Measurements from ENCODE around the gene SARDH. TPM values are rescaled to one million over a fixed set of nuclear protein-coding genes. Genes with fewer than 3 reads are reported as not detected.

SARDH gene
- total and polyA plus RNA-seq, 2 of the 13 experiments (the other 11 are each of a cell fraction or from before 2014, with no cell fraction given) = 11.6 to 34.9 TPM

DNA sequence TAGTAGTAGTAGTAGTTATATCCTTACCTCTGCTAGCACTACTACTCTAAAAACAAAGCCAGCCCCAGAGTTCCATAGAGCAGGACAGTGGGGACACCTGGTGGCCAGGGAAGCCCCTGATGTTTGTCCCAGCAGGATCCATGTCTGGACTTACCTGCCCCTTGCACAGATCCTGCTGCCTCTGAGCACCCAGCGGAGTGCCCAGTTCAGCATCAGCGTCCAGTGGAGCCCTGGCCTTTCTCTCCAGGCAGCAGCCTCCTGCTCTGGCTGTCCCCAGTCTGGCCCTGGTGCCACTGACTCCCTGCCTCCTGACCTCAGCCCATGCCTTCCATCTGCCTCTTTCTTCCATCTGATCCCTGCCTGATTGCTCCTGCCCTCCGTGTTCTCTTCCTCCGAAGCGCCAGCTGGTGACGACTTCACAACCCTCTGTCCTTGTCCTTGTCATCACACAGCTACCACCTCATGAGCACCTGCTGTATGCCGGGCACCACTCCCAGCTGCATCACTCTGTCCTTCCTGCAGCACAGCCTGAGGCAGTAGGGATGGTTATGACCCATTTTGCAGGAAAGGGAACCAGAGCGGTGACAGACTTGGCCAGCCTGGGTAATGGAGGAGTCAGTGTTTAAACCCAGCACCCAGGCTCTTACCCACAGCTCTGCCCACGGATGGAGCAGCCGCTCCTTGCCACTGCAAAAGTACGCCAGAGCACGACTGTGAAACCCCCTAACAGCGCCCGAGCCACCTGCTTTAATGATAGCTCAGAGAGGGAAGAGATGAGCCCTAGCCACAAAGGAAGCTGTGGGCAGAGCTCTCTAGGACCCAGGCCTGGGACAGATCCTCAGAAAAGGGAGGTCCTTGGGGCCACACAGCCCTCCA lies 11.5 kb downstream of the SARDH start (continued):
- TF ChIP-seq, protein P1, sequence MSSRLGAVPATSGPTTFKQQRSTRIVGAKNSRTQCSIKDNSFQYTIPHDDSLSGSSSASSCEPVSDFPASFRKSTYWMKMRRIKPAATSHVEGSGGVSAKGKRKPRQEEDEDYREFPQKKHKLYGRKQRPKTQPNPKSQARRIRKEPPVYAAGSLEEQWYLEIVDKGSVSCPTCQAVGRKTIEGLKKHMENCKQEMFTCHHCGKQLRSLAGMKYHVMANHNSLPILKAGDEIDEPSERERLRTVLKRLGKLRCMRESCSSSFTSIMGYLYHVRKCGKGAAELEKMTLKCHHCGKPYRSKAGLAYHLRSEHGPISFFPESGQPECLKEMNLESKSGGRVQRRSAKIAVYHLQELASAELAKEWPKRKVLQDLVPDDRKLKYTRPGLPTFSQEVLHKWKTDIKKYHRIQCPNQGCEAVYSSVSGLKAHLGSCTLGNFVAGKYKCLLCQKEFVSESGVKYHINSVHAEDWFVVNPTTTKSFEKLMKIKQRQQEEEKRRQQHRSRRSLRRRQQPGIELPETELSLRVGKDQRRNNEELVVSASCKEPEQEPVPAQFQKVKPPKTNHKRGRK (CRISPR knock-in tag; IDR thresholded peaks at IDR 0.05) = no peak
- TF ChIP-seq NRL (CRISPR knock-in tag; IDR thresholded peaks at IDR 0.05; ENCODE audit: borderline replicate concordance) = 0 out of 2 replicates have a peak, but pooled peaks have one; percentile 46
- peak; percentile 87 for TF ChIP-seq SMC3 (IDR thresholded peaks at IDR 0.05; ENCODE audit: low read length)
- peak; percentile 88 for TF ChIP-seq STAG1 (CRISPR knock-in tag; IDR thresholded peaks at IDR 0.05)

DNA sequence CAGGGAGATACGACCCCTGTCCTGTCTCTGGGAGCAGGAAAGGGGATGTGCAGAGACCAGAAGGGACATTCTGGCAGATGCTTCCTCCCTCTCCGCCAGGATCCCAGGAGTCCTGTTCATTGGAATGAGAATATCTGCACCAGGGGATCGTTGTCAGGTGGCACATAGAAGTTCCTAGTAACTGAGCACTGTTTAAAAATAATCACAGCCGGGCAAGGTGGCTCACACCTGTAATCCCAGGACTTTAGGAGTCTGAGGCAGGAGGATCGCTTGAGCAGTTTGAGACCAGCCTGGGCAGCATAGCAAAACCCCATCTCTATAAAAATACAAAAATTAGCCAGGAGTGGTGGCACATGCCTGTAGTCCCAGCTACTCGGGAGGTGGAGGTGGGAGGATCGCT lies 12.3 kb downstream of the SARDH start:
- H4K20me1 ChIP-seq (ENCODE audit: insufficient read depth, low read length) = no peaks in the 10 kb centered on the region; the same call in 1 of the 2 replicates
- WGBS (ENCODE audit: low lambda C conversion rate) = 85% methylated on average over 7 of the region's 7 CpGs
- H3K27ac ChIP-seq (ENCODE audit: extremely low read length, insufficient read depth, low read length) = no peak overlapping the region
- no peaks in the 10 kb centered on the region for H3K9me3 ChIP-seq (ENCODE audit: low read length)
- DNase-seq (ENCODE audit: low spot score) (no peak), ATAC-seq (no peak), FAIRE-seq (no peak)
- H3K27me3 ChIP-seq (ENCODE audit: control insufficient read depth in 1 of 2, insufficient read depth in 2 of 2, low read length in 2 of 2) = no peaks in the 10 kb centered on the region
- H3K4me3 ChIP-seq (replicated peaks in 1 of 3; ENCODE audit: insufficient read depth in 1 of 3, low read depth in 2 of 3, low read length in 3 of 3) = no peak overlapping the region
- BruUV-seq (replicated peaks) = no TSS peak
- in situ Hi-C loops (cut with HindIII; ENCODE audit: extremely low pct_ligation_motif_present, low pct_unique_long_range_greater_than_20kb) (loop anchor here (25.0 kb wide), 1 partner anchor 189 kb away; the partner anchor contains the start of gene ADAMTSL2), intact Hi-C loops (cut with micrococcal nuclease; ENCODE audit: unreplicated experiment) (loop anchor here (1.0 to 5.0 kb wide), 2 partner anchors 43 to 139 kb away; no protein-coding TSS in a partner anchor)
- no peaks in the 10 kb centered on the region for H3K79me2 ChIP-seq (ENCODE audit: insufficient read depth, low read length)
- no peak overlapping the region for H3K4me2 ChIP-seq (ENCODE audit: low read depth, low read length)
- TF ChIP-seq, protein P2, sequence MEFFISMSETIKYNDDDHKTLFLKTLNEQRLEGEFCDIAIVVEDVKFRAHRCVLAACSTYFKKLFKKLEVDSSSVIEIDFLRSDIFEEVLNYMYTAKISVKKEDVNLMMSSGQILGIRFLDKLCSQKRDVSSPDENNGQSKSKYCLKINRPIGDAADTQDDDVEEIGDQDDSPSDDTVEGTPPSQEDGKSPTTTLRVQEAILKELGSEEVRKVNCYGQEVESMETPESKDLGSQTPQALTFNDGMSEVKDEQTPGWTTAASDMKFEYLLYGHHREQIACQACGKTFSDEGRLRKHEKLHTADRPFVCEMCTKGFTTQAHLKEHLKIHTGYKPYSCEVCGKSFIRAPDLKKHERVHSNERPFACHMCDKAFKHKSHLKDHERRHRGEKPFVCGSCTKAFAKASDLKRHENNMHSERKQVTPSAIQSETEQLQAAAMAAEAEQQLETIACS (CRISPR knock-in tag; IDR thresholded peaks at IDR 0.05) = no peak
- TF ChIP-seq RFXAP (CRISPR knock-in tag; IDR thresholded peaks at IDR 0.05; ENCODE audit: borderline replicate concordance) = no peak
- TF ChIP-seq, protein P3, sequence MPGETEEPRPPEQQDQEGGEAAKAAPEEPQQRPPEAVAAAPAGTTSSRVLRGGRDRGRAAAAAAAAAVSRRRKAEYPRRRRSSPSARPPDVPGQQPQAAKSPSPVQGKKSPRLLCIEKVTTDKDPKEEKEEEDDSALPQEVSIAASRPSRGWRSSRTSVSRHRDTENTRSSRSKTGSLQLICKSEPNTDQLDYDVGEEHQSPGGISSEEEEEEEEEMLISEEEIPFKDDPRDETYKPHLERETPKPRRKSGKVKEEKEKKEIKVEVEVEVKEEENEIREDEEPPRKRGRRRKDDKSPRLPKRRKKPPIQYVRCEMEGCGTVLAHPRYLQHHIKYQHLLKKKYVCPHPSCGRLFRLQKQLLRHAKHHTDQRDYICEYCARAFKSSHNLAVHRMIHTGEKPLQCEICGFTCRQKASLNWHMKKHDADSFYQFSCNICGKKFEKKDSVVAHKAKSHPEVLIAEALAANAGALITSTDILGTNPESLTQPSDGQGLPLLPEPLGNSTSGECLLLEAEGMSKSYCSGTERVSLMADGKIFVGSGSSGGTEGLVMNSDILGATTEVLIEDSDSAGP (CRISPR knock-in tag; IDR thresholded peaks at IDR 0.05; ENCODE audit: borderline replicate concordance) = no peak
- no peak for TF ChIP-seq TMF1 (CRISPR knock-in tag; IDR thresholded peaks at IDR 0.05; ENCODE audit: low read depth)
- TF ChIP-seq ZBTB7B (CRISPR knock-in tag; IDR thresholded peaks at IDR 0.05) = no peak
- TF ChIP-seq AKAP8 (CRISPR knock-in tag; IDR thresholded peaks at IDR 0.05) = no peak
- no peak for TF ChIP-seq ZNF562 (CRISPR knock-in tag; IDR thresholded peaks at IDR 0.05; ENCODE audit: borderline replicate concordance)
- H2AFZ ChIP-seq (ENCODE audit: low read length) = no peak overlapping the region
- no peak overlapping the region for H3K9ac ChIP-seq (ENCODE audit: insufficient read depth, low read depth, low read length)
- ChIA-PET CTCF (ENCODE audit: low intra/inter-chr PET ratio, low total read pairs) (interaction anchor here (0.6 to 2.6 kb wide), 4 partner anchors 13 to 192 kb away, joined by 3 to 19 read pairs (median 8); partner anchors contain the start of gene ADAMTSL2), POLR2A (interaction anchor here (0.8 to 3.1 kb wide), 6 partner anchors 9 to 195 kb away, joined by 3 to 12 read pairs (median 6); partner anchors contain the start of gene SARDH)
- peaks cover 0 to 3% of the 10 kb centered on the region in 2 experiments; a peak in 1 of 5 replicates for H3K36me3 ChIP-seq (replicated peaks in 1 of 2; ENCODE audit: control insufficient read depth in 1 of 2, insufficient read depth in 2 of 2, low read length in 2 of 2)
- peaks cover 13% of the 10 kb centered on the region for H3K4me1 ChIP-seq (ENCODE audit: insufficient read depth, low read length)
